ENCODE measurements around the gene ANKRD35.

Gene ANKRD35

DNA sequence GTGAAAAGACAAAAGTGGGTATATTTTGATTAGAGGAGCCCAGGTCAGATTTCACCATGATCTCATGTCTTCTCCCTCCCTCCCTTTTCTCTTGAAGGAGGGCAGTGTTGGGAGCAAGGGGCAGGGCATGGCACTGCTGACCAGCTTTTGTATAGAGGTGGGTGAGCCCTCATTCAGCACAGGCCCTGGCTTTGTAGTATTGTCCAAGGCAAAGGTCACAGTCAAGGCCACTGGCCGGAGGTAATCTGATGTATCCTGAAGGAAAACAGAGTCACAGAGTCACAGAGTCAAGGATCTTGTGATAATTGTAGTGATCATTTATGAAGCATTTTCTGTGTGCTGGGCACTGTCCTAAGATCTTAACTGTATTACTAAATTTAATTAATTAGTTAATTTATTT is 12.3 kb upstream of the ANKRD35 start:
- TF ChIP-seq MYC (IDR thresholded peaks at IDR 0.05; ENCODE audit: low read depth, low read length) (no peak), POLR2A (IDR thresholded peaks at IDR 0.05; ENCODE audit: extremely low read depth, insufficient read length) (no peak)
- TF ChIP-seq, protein P1, sequence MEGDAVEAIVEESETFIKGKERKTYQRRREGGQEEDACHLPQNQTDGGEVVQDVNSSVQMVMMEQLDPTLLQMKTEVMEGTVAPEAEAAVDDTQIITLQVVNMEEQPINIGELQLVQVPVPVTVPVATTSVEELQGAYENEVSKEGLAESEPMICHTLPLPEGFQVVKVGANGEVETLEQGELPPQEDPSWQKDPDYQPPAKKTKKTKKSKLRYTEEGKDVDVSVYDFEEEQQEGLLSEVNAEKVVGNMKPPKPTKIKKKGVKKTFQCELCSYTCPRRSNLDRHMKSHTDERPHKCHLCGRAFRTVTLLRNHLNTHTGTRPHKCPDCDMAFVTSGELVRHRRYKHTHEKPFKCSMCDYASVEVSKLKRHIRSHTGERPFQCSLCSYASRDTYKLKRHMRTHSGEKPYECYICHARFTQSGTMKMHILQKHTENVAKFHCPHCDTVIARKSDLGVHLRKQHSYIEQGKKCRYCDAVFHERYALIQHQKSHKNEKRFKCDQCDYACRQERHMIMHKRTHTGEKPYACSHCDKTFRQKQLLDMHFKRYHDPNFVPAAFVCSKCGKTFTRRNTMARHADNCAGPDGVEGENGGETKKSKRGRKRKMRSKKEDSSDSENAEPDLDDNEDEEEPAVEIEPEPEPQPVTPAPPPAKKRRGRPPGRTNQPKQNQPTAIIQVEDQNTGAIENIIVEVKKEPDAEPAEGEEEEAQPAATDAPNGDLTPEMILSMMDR (IDR thresholded peaks at IDR 0.05; ENCODE audit: low read depth, low read length), result no peak
- TF ChIP-seq, protein P2, sequence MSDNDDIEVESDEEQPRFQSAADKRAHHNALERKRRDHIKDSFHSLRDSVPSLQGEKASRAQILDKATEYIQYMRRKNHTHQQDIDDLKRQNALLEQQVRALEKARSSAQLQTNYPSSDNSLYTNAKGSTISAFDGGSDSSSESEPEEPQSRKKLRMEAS (IDR thresholded peaks at IDR 0.05; ENCODE audit: low read depth, low read length), result no peak
- no peak for DNase-seq (ENCODE audit: low read depth)
- H3K4me3 ChIP-seq (ENCODE audit: low read depth, low read length), result no peak overlapping the region

DNA sequence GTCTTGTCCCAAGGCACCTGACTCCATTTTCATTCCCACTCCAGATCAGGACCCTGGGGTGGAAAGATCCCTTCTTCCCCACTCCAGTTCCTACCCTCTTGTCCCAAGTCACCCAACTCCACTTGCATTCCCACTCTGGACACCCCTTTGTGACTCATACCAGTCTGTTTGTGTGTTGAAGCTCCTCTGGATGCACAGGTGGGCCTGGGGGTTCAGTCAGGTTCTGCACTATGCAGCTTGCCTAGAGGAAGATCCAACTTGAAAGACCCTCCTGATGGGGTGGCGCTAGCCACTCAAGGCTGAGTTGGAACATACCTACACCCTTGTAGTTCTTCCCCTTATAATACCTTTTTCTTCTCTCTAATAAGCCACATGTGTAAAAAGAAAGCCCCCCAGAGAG is 9.8 kb upstream of the ANKRD35 start:
- no peak for TF ChIP-seq POLR2A (IDR thresholded peaks at IDR 0.05; ENCODE audit: extremely low read depth, insufficient read length)
- no peak for DNase-seq (ENCODE audit: low read depth)
- H3K4me3 ChIP-seq (ENCODE audit: low read depth, low read length), result no peak overlapping the region

DNA sequence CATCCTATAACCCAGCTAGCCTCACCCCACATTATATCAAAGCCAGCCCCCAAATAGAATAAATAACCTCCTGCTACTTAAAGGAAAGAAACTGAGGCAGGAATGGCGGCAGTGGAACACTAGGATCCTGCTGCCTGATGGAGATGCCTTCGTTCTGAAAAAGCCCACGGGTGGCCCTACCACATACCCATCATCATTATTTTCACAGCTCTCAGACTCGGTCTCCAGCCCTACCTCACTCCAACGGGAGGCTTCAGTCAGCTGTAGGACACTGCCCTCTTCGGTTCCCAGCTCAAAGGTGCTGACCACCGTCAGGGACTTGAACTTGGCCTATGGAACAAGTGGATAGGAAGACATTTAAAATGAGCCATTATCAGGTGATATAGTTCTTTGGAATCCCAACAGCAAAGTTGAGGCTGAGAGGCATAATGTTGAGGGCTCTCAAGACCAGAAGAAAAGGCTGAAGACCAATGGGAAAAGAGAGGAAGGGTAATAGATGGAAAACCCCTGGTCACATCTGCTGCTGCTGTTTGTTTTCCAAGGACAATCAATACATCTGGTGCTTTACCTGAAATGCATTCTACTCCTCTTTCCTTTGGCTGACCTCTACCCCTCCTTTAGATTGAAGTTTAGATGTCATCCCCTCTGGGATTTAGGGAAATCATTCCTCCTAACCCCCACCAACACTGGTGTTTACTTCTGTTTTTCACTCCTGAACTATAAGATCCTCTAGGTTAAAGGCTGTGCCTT is 7.8 kb upstream of the ANKRD35 start:
- H3K4me3 ChIP-seq (ENCODE audit: low read depth, low read length), result no peak overlapping the region
- DNase-seq (ENCODE audit: low read depth), result no peak
- TF ChIP-seq, protein P1 (IDR thresholded peaks at IDR 0.05; ENCODE audit: low read depth, low read length), result no peak
- TF ChIP-seq, protein P2 (IDR thresholded peaks at IDR 0.05; ENCODE audit: low read depth, low read length), result no peak
- TF ChIP-seq MYC (IDR thresholded peaks at IDR 0.05; ENCODE audit: low read depth, low read length) (no peak), POLR2A (IDR thresholded peaks at IDR 0.05; ENCODE audit: extremely low read depth, insufficient read length) (no peak)

DNA sequence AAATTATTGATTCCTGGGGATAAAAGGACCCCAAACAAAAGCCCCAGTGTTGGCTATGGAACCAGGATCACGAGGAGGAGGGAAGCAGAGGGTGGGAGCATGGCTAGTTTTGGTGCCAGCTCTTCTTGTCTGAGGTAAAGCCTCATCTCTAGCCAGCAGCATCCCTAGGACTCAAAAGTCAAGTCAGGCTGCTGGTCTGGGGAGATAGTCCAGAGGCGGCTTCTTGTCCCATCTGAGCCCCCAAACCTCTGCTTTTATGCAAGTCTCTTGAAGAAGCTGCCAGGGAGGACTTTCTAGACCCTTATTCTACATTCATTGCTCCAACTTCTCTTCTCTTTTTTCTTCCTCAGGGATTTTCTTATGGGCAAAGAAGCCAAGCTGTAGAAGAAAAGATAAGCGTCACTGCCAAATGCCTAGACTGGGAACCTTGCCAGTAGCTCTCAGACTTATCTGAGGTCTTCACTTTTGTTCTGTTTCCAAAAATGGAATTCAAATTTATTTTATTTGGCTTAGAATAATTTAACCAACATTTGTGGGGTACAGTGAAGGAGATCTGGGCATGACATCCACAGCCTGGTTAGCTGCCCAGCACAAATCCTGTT is 6.9 kb upstream of the ANKRD35 start:
- no peak overlapping the region for H3K4me3 ChIP-seq (ENCODE audit: low read depth, low read length)
- no peak for TF ChIP-seq MYC (IDR thresholded peaks at IDR 0.05; ENCODE audit: low read depth, low read length)
- TF ChIP-seq, protein P2 (IDR thresholded peaks at IDR 0.05; ENCODE audit: low read depth, low read length), result no peak
- TF ChIP-seq, protein P1 (IDR thresholded peaks at IDR 0.05; ENCODE audit: low read depth, low read length), result no peak
- no peak for TF ChIP-seq POLR2A (IDR thresholded peaks at IDR 0.05; ENCODE audit: extremely low read depth, insufficient read length)
- no peak for DNase-seq (ENCODE audit: low read depth)

DNA sequence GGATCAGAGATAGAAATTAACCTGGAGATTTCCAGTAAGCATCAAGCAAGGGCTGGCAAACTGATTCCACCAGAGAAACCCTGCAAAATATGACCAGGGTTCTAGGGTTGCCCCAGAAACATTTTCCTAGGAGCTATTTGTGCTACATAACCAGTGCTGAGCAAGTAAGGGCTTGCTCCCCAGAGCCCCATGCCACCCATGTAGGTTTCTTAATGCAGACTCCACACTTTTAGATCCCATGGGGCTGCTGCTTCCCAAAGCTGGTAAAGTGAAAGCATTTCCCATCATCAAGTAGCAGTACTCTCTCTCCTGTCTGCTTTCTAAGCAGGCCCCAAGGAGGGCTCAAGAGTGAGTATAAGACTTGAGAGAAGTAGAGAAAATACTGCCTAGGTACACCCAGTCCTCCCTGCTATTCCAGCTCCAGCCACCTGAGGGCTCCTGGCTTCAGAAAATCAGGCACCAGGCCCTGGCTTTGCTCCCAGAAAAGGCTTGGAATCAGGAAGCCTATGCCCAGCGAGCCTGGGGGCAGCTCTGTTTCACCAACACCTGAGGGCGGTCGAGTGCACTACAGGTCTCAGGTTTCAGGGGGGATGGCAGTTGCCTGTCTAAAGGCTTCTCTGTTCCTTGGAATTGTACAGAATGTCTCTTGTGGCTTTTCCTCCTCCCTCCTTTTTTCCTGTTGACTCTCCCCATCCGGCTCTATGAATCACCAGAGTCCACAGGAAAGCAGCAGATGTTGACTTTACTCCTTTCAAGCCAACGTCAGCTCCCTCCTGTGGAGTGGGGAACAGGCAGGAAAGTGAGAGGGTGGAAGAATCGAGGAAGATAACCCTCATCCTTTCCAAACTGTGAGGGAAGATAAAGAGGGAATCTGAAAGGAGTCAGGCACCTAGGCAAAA is 6.2 kb upstream of the ANKRD35 start:
- no peak overlapping the region for H3K4me3 ChIP-seq (ENCODE audit: low read depth, low read length)
- peak; percentile 75 for DNase-seq (ENCODE audit: low read depth)
- TF ChIP-seq, protein P1 (IDR thresholded peaks at IDR 0.05; ENCODE audit: low read depth, low read length), result peak; percentile 85
- TF ChIP-seq POLR2A (IDR thresholded peaks at IDR 0.05; ENCODE audit: extremely low read depth, insufficient read length), result no peak

DNA sequence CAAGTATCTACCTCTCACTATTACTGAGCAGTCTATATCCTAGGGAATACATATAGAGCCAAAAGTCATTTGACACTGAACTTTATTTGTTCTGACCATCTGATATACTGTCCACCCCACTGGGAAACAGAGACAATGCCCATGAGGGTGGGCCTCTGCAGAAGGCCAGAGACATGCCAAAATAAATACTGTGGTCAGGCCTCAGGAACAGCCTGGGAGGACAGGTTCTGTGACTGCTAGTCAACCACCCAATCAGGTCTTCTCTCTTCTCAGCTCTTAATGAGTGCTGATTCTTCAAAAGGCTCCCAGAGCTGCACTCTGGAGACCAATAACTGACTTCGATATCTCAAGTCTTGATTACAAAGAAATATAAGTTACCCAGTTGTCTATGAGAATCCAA is 5.5 kb upstream of the ANKRD35 start:
- TF ChIP-seq, protein P1 (IDR thresholded peaks at IDR 0.05; ENCODE audit: low read depth, low read length), result no peak
- TF ChIP-seq POLR2A (IDR thresholded peaks at IDR 0.05; ENCODE audit: extremely low read depth, insufficient read length) (no peak), MYC (IDR thresholded peaks at IDR 0.05; ENCODE audit: low read depth, low read length) (no peak)
- TF ChIP-seq, protein P2 (IDR thresholded peaks at IDR 0.05; ENCODE audit: low read depth, low read length), result no peak
- no peak overlapping the region for H3K4me3 ChIP-seq (ENCODE audit: low read depth, low read length)
- DNase-seq (ENCODE audit: low read depth), result no peak

Data from NB4 (cell line).